Measurements from ENCODE around the gene RAB11FIP4.

DNA sequence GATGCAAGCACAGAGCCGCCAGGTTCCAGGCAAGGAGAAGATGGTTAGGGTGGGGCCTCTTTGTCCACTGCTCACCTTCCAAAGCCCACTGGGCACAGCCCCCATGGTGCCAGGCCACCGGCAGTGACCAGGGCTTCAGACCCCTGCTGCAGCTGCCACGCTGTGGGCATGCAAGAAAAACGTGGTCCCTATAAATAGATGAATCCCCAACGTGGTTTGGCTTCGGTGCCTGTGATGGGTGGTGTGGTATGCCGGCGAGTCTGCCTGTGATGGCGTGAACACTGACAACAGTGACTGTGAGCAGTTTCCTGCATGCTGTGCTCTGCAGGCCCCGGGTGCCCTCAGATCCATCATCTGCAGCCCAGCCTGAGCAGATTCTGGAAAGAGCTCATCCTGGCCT, 36.6 kb downstream of the RAB11FIP4 start:
- TF ChIP-seq, protein P1, sequence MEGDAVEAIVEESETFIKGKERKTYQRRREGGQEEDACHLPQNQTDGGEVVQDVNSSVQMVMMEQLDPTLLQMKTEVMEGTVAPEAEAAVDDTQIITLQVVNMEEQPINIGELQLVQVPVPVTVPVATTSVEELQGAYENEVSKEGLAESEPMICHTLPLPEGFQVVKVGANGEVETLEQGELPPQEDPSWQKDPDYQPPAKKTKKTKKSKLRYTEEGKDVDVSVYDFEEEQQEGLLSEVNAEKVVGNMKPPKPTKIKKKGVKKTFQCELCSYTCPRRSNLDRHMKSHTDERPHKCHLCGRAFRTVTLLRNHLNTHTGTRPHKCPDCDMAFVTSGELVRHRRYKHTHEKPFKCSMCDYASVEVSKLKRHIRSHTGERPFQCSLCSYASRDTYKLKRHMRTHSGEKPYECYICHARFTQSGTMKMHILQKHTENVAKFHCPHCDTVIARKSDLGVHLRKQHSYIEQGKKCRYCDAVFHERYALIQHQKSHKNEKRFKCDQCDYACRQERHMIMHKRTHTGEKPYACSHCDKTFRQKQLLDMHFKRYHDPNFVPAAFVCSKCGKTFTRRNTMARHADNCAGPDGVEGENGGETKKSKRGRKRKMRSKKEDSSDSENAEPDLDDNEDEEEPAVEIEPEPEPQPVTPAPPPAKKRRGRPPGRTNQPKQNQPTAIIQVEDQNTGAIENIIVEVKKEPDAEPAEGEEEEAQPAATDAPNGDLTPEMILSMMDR (IDR thresholded peaks at IDR 0.05) = no peak
- no peak for TF ChIP-seq EP300 (IDR thresholded peaks at IDR 0.05)

All from suprapubic skin (tissue), 3 donors.